ENCODE results near the gene UST.

GRCh38 chr6:148776321-148777308, 29.8 kb downstream of the UST start:
- no peak for TF ChIP-seq CTCF (IDR thresholded peaks at IDR 0.05)
- no peak for TF ChIP-seq POLR2A (IDR thresholded peaks at IDR 0.05)
